ENCODE data around the gene SUCO.

- TF ChIP-seq, protein P1, sequence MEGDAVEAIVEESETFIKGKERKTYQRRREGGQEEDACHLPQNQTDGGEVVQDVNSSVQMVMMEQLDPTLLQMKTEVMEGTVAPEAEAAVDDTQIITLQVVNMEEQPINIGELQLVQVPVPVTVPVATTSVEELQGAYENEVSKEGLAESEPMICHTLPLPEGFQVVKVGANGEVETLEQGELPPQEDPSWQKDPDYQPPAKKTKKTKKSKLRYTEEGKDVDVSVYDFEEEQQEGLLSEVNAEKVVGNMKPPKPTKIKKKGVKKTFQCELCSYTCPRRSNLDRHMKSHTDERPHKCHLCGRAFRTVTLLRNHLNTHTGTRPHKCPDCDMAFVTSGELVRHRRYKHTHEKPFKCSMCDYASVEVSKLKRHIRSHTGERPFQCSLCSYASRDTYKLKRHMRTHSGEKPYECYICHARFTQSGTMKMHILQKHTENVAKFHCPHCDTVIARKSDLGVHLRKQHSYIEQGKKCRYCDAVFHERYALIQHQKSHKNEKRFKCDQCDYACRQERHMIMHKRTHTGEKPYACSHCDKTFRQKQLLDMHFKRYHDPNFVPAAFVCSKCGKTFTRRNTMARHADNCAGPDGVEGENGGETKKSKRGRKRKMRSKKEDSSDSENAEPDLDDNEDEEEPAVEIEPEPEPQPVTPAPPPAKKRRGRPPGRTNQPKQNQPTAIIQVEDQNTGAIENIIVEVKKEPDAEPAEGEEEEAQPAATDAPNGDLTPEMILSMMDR (IDR thresholded peaks at IDR 0.05) = no peak
- no peak for TF ChIP-seq POLR2AphosphoS5 (IDR thresholded peaks at IDR 0.05)
- no peak for TF ChIP-seq EP300 (IDR thresholded peaks at IDR 0.05)
These were observed 18.3 kb downstream of the SUCO start for GRCh38 chr1:172551279-172551678.

Data from esophagus muscularis mucosa (tissue), 4 donors.